ENCODE data around the gene TRAK2. TPM values are rescaled to one million over a fixed set of nuclear protein-coding genes. Genes with fewer than 3 reads are reported as not detected.
A peak's percentile ranks its signal among the peaks of the same experiment; 100 is the strongest.
"Not testable (repeated sequence)": the region's sequence is repeated elsewhere in the genome, so short reads cannot be mapped to it uniquely, and the experiment has no call there.

The TRAK2 gene
- total RNA-seq, 1 experiment from 2014 or later = 11.5 TPM

DNA sequence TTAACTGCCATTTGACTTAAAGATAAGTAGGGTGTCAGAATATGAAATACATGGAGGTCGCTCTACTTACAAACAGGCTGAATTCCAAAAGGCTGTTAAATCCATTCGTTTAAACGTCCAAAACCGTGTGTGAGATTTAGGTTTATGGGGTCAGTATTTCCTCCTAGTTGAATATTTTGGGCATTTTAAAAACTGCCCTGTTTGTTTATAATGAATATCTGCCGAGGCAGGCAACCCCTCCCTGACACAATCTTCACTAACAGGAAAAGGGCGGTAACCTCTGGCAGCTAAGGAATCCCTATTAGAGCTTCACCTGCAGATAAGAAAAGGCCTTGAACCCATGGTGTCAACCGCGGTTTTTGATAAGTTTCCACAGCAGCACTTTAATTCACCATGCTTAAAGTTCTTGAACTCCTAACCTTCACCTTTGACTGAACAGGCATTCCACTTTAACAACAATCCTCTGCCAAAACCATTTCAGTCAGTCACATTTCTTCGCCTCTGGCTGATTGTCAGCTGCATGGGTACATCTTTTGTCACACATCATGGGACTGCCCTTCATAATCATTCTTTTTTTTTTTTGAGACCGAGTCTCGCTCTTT, 17.8 kb downstream of the TRAK2 start:
- intact Hi-C loops (cut with micrococcal nuclease) = no loop called here
- H3K27me3 Mint-ChIP-seq (ENCODE audit: insufficient read depth, unreplicated experiment) = no peaks in the 10 kb centered on the region
- peaks cover 8% of the 10 kb centered on the region for H3K9me3 Mint-ChIP-seq (ENCODE audit: unreplicated experiment)
- no peak overlapping the region for H3K27ac Mint-ChIP-seq (ENCODE audit: low read depth, unreplicated experiment)
- BruUV-seq (replicated peaks) = no TSS peak
- CTCF ChIA-PET = interaction anchor here (0.6 to 0.8 kb wide), 2 partner anchors 11 kb away, joined by 3 read pairs; no protein-coding TSS in a partner anchor
- DNase-seq (ENCODE audit: unreplicated experiment) = no peak
- TF ChIP-seq, protein P1, sequence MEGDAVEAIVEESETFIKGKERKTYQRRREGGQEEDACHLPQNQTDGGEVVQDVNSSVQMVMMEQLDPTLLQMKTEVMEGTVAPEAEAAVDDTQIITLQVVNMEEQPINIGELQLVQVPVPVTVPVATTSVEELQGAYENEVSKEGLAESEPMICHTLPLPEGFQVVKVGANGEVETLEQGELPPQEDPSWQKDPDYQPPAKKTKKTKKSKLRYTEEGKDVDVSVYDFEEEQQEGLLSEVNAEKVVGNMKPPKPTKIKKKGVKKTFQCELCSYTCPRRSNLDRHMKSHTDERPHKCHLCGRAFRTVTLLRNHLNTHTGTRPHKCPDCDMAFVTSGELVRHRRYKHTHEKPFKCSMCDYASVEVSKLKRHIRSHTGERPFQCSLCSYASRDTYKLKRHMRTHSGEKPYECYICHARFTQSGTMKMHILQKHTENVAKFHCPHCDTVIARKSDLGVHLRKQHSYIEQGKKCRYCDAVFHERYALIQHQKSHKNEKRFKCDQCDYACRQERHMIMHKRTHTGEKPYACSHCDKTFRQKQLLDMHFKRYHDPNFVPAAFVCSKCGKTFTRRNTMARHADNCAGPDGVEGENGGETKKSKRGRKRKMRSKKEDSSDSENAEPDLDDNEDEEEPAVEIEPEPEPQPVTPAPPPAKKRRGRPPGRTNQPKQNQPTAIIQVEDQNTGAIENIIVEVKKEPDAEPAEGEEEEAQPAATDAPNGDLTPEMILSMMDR (IDR thresholded peaks at IDR 0.05; ENCODE audit: unreplicated experiment) = no peak
- POLR2A ChIA-PET = interaction anchor here (2.9 kb wide), 1 partner anchor 18 kb away, joined by 19 read pairs; the partner anchor contains the start of genes STRADB and TRAK2
- no peaks in the 10 kb centered on the region for H3K36me3 Mint-ChIP-seq (ENCODE audit: insufficient read depth, unreplicated experiment)
- peaks cover 12% of the 10 kb centered on the region for H3K4me1 Mint-ChIP-seq (ENCODE audit: insufficient read depth, unreplicated experiment)
- H3K4me3 Mint-ChIP-seq (ENCODE audit: unreplicated experiment) = no peak overlapping the region

DNA sequence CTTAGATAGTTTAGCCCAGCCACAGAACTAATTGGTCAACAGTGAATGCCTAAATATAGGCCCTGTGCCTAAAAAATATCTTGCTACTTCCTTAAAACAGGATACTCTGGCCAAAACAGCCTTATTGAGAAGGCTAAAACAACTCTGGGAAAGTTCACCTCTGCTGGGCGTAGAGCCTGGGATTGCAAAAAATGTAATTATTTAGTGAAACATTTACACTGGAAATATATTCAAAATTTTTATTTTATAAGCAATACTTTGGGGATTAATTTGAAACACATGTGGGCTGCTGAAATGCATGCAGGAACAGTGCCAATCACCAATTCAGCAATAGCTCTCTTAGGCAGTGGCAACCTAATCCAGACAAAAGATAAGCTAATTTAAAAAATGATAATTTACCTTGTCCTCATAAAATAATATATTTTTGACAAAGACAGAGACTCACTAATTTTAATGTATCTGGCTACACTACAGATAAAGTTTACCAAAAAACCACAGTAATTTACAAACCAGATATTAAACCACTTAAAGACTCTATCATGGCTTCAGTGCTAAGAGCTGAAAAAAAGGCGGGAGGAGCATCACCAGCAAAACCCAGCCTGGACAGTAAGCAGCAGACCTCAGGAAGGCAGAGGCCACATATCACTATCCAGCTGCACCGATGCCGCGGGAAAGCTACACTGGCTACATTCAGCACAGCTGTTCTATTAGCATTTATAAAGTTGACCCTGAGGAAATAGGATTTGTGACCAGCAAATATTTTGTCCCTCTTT, 18.5 kb downstream of the TRAK2 start:
- CTCF ChIA-PET = interaction anchor here (0.6 to 0.8 kb wide), 3 partner anchors 10 to 1046 kb away, joined by 3 to 4 read pairs (median 3); no protein-coding TSS in a partner anchor
- BruUV-seq (replicated peaks) = no TSS peak

DNA sequence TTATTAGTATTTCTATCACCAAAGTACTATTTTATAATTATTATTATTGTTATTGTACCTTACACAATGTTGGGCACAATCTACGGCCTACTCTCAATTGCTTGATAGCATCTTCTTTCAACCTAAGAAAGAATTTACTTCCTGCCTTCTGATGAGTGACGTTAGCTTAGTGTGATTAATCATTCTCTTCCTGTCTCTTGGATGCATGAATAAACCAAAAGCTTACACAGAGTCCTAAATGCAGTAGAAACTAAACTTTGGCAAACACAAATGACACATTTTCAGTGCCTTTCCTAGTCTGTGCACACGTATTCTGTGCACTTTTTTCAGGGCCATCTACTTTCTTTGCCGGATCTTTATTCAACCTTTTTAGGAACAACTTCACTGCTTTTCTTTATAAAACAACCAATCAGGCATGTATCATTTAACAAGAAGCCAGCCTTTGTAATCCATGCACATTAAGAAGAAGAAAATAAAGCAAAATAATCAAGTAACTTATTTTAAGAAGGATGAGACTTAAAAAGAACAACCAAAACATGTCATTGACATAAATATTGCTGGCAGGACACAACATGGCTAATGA, 19.1 kb downstream of the TRAK2 start:
- H3K9me3 Mint-ChIP-seq (ENCODE audit: unreplicated experiment) = peaks cover 8% of the 10 kb centered on the region
- no peak overlapping the region for H3K4me3 Mint-ChIP-seq (ENCODE audit: unreplicated experiment)
- H3K36me3 Mint-ChIP-seq (ENCODE audit: insufficient read depth, unreplicated experiment) = no peaks in the 10 kb centered on the region
- intact Hi-C loops (cut with micrococcal nuclease) = no loop called here
- TF ChIP-seq, protein P1 (IDR thresholded peaks at IDR 0.05; ENCODE audit: unreplicated experiment) = no peak
- ChIA-PET CTCF (interaction anchor here (0.6 kb wide), 1 partner anchor 1045 kb away, joined by 4 read pairs; no protein-coding TSS in a partner anchor), POLR2A (interaction anchor here (0.6 to 2.9 kb wide), 3 partner anchors 19 to 599 kb away, joined by 3 to 19 read pairs (median 5); partner anchors contain the start of genes STRADB and TRAK2)
- peak; percentile 40 for DNase-seq (ENCODE audit: unreplicated experiment)
- no peaks in the 10 kb centered on the region for H3K27me3 Mint-ChIP-seq (ENCODE audit: insufficient read depth, unreplicated experiment)
- no TSS peak for BruUV-seq (replicated peaks)
- peaks cover 12% of the 10 kb centered on the region for H3K4me1 Mint-ChIP-seq (ENCODE audit: insufficient read depth, unreplicated experiment)
- H3K27ac Mint-ChIP-seq (ENCODE audit: low read depth, unreplicated experiment) = peak overlapping the region; percentile 73

More for the DNA sequence above, 18.5 kb downstream of the TRAK2 start:
- H3K27ac Mint-ChIP-seq (ENCODE audit: low read depth, unreplicated experiment) = peak overlapping the region; percentile 73
- H3K36me3 Mint-ChIP-seq (ENCODE audit: insufficient read depth, unreplicated experiment) = no peaks in the 10 kb centered on the region
- POLR2A ChIA-PET = interaction anchor here (0.6 to 2.9 kb wide), 4 partner anchors 19 to 599 kb away, joined by 3 to 19 read pairs (median 4); partner anchors contain the start of genes STRADB and TRAK2
- no peaks in the 10 kb centered on the region for H3K27me3 Mint-ChIP-seq (ENCODE audit: insufficient read depth, unreplicated experiment)
- peaks cover 8% of the 10 kb centered on the region for H3K9me3 Mint-ChIP-seq (ENCODE audit: unreplicated experiment)
- H3K4me1 Mint-ChIP-seq (ENCODE audit: insufficient read depth, unreplicated experiment) = peaks cover 12% of the 10 kb centered on the region
- TF ChIP-seq, protein P1 (IDR thresholded peaks at IDR 0.05; ENCODE audit: unreplicated experiment) = no peak
- DNase-seq (ENCODE audit: unreplicated experiment) = no peak
- no peak overlapping the region for H3K4me3 Mint-ChIP-seq (ENCODE audit: unreplicated experiment)
- intact Hi-C loops (cut with micrococcal nuclease) = no loop called here

DNA sequence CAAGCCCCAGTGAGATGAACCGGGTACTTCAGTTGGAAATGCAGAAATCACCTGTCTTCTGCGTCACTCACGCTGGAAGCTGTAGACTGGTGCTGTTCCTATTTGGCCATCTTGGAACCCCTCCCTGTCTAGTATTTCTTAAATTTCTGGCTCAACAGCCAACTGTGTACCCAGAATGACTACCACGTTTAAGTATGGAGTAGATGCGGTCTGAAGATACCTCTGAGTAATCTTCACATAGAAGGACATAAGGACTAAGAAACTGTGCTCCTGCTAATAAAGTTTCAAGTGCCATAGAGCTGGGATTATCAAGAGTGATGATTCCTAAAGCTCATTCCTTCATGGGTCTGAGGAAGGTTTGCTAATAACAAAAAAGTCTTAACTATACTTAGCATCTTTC, 20.4 kb downstream of the TRAK2 start:
- no peak for DNase-seq (ENCODE audit: unreplicated experiment)
- peaks cover 12% of the 10 kb centered on the region for H3K4me1 Mint-ChIP-seq (ENCODE audit: insufficient read depth, unreplicated experiment)
- BruUV-seq (replicated peaks) = no TSS peak
- no peak overlapping the region for H3K27ac Mint-ChIP-seq (ENCODE audit: low read depth, unreplicated experiment)
- ChIA-PET POLR2A (interaction anchor here (2.9 kb wide), 1 partner anchor 20 kb away, joined by 19 read pairs; the partner anchor contains the start of genes STRADB and TRAK2), CTCF (interaction anchor here (0.5 kb wide), 1 partner anchor 223 kb away, joined by 3 read pairs; no protein-coding TSS in a partner anchor)
- no peaks in the 10 kb centered on the region for H3K27me3 Mint-ChIP-seq (ENCODE audit: insufficient read depth, unreplicated experiment)
- intact Hi-C loops (cut with micrococcal nuclease) = no loop called here
- TF ChIP-seq, protein P1 (IDR thresholded peaks at IDR 0.05; ENCODE audit: unreplicated experiment) = no peak
- no peaks in the 10 kb centered on the region for H3K36me3 Mint-ChIP-seq (ENCODE audit: insufficient read depth, unreplicated experiment)
- H3K9me3 Mint-ChIP-seq (ENCODE audit: unreplicated experiment) = peaks cover 8% of the 10 kb centered on the region
- H3K4me3 Mint-ChIP-seq (ENCODE audit: unreplicated experiment) = no peak overlapping the region

DNA sequence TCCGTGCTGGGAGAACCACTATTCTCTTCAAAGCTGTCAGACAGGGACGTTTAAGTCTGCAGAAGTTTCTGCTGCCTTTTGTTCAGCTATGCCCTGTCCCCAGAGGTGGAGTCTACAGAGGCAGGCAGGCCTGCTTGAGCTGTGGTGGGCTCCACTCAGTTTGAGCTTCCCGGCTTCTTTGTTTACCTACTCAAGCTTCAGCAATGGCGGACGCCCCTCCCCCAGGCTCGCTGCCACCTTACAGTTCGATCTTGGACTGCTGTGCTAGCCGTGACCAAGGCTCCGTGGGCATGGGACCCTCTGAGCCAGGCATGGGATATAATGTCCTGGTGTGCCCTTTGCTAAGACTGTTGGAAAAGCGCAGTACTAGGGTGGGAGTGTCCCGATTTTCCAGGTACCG, 20.9 kb downstream of the TRAK2 start:
- BruUV-seq (replicated peaks); intact Hi-C loops (cut with micrococcal nuclease); DNase-seq (ENCODE audit: unreplicated experiment); POLR2A ChIA-PET; H3K27me3 Mint-ChIP-seq (ENCODE audit: insufficient read depth, unreplicated experiment); H3K36me3 Mint-ChIP-seq (ENCODE audit: insufficient read depth, unreplicated experiment); H3K4me3 Mint-ChIP-seq (ENCODE audit: unreplicated experiment); H3K27ac Mint-ChIP-seq (ENCODE audit: low read depth, unreplicated experiment); H3K9me3 Mint-ChIP-seq (ENCODE audit: unreplicated experiment): not testable (repeated sequence)
- CTCF ChIA-PET = interaction anchor here (0.5 to 0.7 kb wide), 2 partner anchors 69 to 223 kb away, joined by 3 read pairs; no protein-coding TSS in a partner anchor
- peaks cover 12% of the 10 kb centered on the region for H3K4me1 Mint-ChIP-seq (ENCODE audit: insufficient read depth, unreplicated experiment)
